HepG2 (cell line): ENCODE measurements around the gene ZNF48. TPM values are rescaled to one million over a fixed set of nuclear protein-coding genes. Genes with fewer than 3 reads are reported as not detected.
A peak's percentile ranks its signal among the peaks of the same experiment; 100 is the strongest.

Experiments used
- HHEX ChIP-seq: IDR thresholded peaks from 2 replicates; pipeline ENCODE4 v1.6.1; 2016; ENCODE audit warnings: control low read depth
- KDM5B ChIP-seq: sonication (generic); formaldehyde crosslinking; IDR thresholded peaks from 2 replicates; pipeline ENCODE4 v1.4.0; 2020; ENCODE audit warnings: missing genetic modification reagents, mild to moderate bottlenecking, borderline replicate concordance
- POLR2G ChIP-seq: fragments of 200-400 bp; formaldehyde crosslinking; IDR thresholded peaks from 2 replicates; pipeline ENCODE4 v1.6.1; 2018; ENCODE audit warnings: mild to moderate bottlenecking, low read depth, low read length, moderate library complexity
- TAF1 ChIP-seq: sonication (generic); formaldehyde crosslinking; IDR thresholded peaks from 2 replicates; pipeline ENCODE4 v1.4.0; 2020; ENCODE audit warnings: missing genetic modification reagents
- ZNF230 ChIP-seq: sonication (generic); formaldehyde crosslinking; IDR thresholded peaks from 2 replicates; pipeline ENCODE4 v1.4.0; 2020; ENCODE audit warnings: mild to moderate bottlenecking, missing genetic modification reagents
- ZNF329 ChIP-seq: sonication (generic); formaldehyde crosslinking; IDR thresholded peaks from 2 replicates; pipeline ENCODE4 v1.9.0; 2021; ENCODE audit warnings: low read depth, mild to moderate bottlenecking, missing genetic modification reagents
- ZNF335 ChIP-seq: sonication (generic); formaldehyde crosslinking; IDR thresholded peaks from 2 replicates; pipeline ENCODE4 v1.4.0; 2020; ENCODE audit warnings: missing genetic modification reagents
- ZNF780A ChIP-seq: sonication (generic); formaldehyde crosslinking; IDR thresholded peaks from 2 replicates; pipeline ENCODE4 v1.8.0; 2022; ENCODE audit warnings: mild to moderate bottlenecking, missing genetic modification reagents, moderate library complexity
- polyA plus RNA-seq, 8 experiments: library from polyadenylated mRNA; depleted of rRNA in 3 of 8; stranded (reverse) in 7 of 8; unstranded in 1 of 8; fragments of >200 nt; fragmentation: Illumina TruSeq in 4 of 8; extraction: Trizol in 4 of 8; gene quantifications; 2 replicates each; pipeline versions ENCODE4 v1.2.1 to v1.2.3, GENCODE V29; 2011 to 2016; ENCODE audit warnings: low read depth in 4 of 8, missing spikeins in 1 of 8, mixed read lengths in 1 of 8; ENCODE audit not compliant: insufficient read depth in 1 of 8
- total RNA-seq, 5 experiments: library from RNA; depleted of rRNA; stranded (reverse); fragments of >200 nt; fragmentation: Illumina TruSeq; extraction: Trizol; gene quantifications; 2 replicates each; pipeline ENCODE4 v1.2.3, GENCODE V29; 2016; ENCODE audit warnings: low read depth in 1 of 5
- TF ChIP-seq, protein P1 (sequence below): sonication (generic); formaldehyde crosslinking; IDR thresholded peaks from 2 replicates; pipeline ENCODE4 v1.9.0; 2022; ENCODE audit warnings: low read depth, missing genetic modification reagents
- TF ChIP-seq, protein P2 (sequence below): sonication (generic); formaldehyde crosslinking; IDR thresholded peaks from 2 replicates; pipeline ENCODE4 v1.5.0; 2020; ENCODE audit warnings: mild to moderate bottlenecking, missing genetic modification reagents

Gene ZNF48
- total and polyA plus RNA-seq, 2 of the 13 experiments (the other 11 are each of a cell fraction or from before 2014, with no cell fraction given), result 9.9 to 12.3 TPM

DNA sequence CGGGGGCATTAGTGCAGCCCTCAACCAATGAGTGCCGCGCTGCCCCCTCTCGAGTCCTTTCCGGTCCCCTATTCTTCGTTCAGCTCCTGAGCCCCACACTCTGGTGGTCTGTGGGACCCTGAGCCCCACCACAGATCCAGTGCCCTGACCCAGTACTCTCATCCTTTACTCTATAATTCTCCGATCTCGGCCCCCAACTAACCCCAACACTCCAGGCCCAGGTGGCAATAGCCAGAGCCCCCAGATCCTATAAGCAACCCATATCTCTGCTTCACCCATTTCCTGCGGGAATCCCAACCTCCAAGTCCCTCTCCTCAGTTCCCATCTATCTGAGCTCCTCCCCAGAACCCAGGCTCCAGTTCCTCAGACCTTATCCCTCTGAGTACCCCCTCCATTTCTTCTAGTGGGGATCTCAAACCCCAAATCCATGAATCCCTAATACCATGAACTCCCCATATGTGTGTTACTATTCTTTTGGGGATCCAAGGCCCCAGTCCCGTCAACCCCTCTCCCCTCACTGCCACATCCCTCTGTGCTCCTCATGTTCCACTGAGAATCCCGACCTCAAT, 23.9 kb upstream of the ZNF48 start (continued):
- TF ChIP-seq KDM5B (CRISPR knock-in tag) (peak; percentile 23; the same call in 1 of the 2 replicates), ZNF780A (no peak), POLR2G (peak; percentile 62), ZNF329 (CRISPR knock-in tag) (no peak), ZNF230 (CRISPR knock-in tag) (no peak), TAF1 (peak; percentile 9; the same call in 1 of the 2 replicates), HHEX (CRISPR knock-in tag) (no peak), ZNF335 (CRISPR knock-in tag) (0 out of 2 replicates have a peak, but pooled peaks have one; percentile 10)
- TF ChIP-seq, protein P1, sequence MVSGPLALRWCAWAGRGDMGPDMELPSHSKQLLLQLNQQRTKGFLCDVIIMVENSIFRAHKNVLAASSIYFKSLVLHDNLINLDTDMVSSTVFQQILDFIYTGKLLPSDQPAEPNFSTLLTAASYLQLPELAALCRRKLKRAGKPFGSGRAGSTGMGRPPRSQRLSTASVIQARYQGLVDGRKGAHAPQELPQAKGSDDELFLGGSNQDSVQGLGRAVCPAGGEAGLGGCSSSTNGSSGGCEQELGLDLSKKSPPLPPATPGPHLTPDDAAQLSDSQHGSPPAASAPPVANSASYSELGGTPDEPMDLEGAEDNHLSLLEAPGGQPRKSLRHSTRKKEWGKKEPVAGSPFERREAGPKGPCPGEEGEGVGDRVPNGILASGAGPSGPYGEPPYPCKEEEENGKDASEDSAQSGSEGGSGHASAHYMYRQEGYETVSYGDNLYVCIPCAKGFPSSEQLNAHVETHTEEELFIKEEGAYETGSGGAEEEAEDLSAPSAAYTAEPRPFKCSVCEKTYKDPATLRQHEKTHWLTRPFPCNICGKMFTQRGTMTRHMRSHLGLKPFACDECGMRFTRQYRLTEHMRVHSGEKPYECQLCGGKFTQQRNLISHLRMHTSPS (CRISPR knock-in tag), result peak; percentile 28; the same call in 1 of the 2 replicates
- TF ChIP-seq, protein P2, sequence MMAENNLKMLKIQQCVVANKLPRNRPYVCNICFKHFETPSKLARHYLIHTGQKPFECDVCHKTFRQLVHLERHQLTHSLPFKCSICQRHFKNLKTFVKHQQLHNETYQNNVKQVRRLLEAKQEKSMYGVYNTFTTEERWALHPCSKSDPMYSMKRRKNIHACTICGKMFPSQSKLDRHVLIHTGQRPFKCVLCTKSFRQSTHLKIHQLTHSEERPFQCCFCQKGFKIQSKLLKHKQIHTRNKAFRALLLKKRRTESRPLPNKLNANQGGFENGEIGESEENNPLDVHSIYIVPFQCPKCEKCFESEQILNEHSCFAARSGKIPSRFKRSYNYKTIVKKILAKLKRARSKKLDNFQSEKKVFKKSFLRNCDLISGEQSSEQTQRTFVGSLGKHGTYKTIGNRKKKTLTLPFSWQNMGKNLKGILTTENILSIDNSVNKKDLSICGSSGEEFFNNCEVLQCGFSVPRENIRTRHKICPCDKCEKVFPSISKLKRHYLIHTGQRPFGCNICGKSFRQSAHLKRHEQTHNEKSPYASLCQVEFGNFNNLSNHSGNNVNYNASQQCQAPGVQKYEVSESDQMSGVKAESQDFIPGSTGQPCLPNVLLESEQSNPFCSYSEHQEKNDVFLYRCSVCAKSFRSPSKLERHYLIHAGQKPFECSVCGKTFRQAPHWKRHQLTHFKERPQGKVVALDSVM (CRISPR knock-in tag), result no peak
